Kasumi-1 (cell line): ENCODE measurements around the gene HIC1.
A peak's percentile ranks its signal among the peaks of the same experiment; 100 is the strongest.

Experiments
- DNase-seq, 2 experiments: peaks; one replicate each; lab custom pipeline; 2025; lab: John Stamatoyannopoulos, UW

The HIC1 gene

GRCh38 chr17:2044263-2044894 lies 10.5 kb upstream of the HIC1 start:
- no peak for DNase-seq

- DNase-seq: no peak
Measured at GRCh38 chr17:2047590-2047989, 7.3 kb upstream of the HIC1 start.

- no peak for DNase-seq
Measured at GRCh38 chr17:2048805-2049204, 6.1 kb upstream of the HIC1 start.

GRCh38 chr17:2049333-2050299 lies 5.3 kb upstream of the HIC1 start:
- DNase-seq: peak; percentile 19 to 26

GRCh38 chr17:2050300-2051060 lies 4.4 kb upstream of the HIC1 start:
- no peak for DNase-seq

GRCh38 chr17:2051061-2051932 lies 3.6 kb upstream of the HIC1 start:
- no peak for DNase-seq

GRCh38 chr17:2051933-2052559 lies 2.9 kb upstream of the HIC1 start:
- no peak for DNase-seq

- DNase-seq: peak; percentile 25 to 34
Measured at GRCh38 chr17:2053380-2054261, 1.3 kb upstream of the HIC1 start.

GRCh38 chr17:2054262-2054511 lies 716 bp upstream of the HIC1 start:
- DNase-seq: no peak

- DNase-seq: no peak
Measured at GRCh38 chr17:2055292-2056205, 646 bp downstream of the HIC1 start.

- DNase-seq: no peak
Measured at GRCh38 chr17:2056206-2057174, 1.6 kb downstream of the HIC1 start.

- DNase-seq: no peak
Measured at GRCh38 chr17:2057175-2057759, 2.4 kb downstream of the HIC1 start.

GRCh38 chr17:2057760-2058585 lies 3.1 kb downstream of the HIC1 start:
- DNase-seq: no peak

- peak; percentile 68 to 77 for DNase-seq
Measured at GRCh38 chr17:2058586-2059546, 4.0 kb downstream of the HIC1 start.

- DNase-seq: no peak
Measured at GRCh38 chr17:2059547-2060384, 4.9 kb downstream of the HIC1 start.
